ENCODE data around the gene CMSS1.

CMSS1 gene

GRCh38 chr3:100042166-100042981, 224.7 kb downstream of the CMSS1 start:
- H3K36me3 ChIP-seq, result no peaks in the 10 kb centered on the region
- TF ChIP-seq CTCF (IDR thresholded peaks at IDR 0.05; ENCODE audit: low read depth, low read length), result no peak
- H3K4me1 ChIP-seq, result peaks cover 11% of the 10 kb centered on the region
- H3K27me3 ChIP-seq, result no peaks in the 10 kb centered on the region
- H3K9me3 ChIP-seq, result no peaks in the 10 kb centered on the region
- no peak for DNase-seq
- H3K4me3 ChIP-seq (ENCODE audit: low read depth, low read length), result no peak overlapping the region

- no peaks in the 10 kb centered on the region for H3K36me3 ChIP-seq
- no peak for TF ChIP-seq CTCF (IDR thresholded peaks at IDR 0.05; ENCODE audit: low read depth, low read length)
- peaks cover 11% of the 10 kb centered on the region for H3K4me1 ChIP-seq
- no peak overlapping the region for H3K4me3 ChIP-seq (ENCODE audit: low read depth, low read length)
- DNase-seq, result no peak
- H3K27me3 ChIP-seq, result no peaks in the 10 kb centered on the region
- no peaks in the 10 kb centered on the region for H3K9me3 ChIP-seq
Measured at GRCh38 chr3:100043271-100043670, 225.6 kb downstream of the CMSS1 start.

- DNase-seq, result no peak
- Histone ChIP-seq H3K4me1 (peaks cover 11% of the 10 kb centered on the region), H3K36me3 (no peaks in the 10 kb centered on the region), H3K27me3 (no peaks in the 10 kb centered on the region), H3K4me3 (ENCODE audit: low read depth, low read length) (no peak overlapping the region), H3K9me3 (no peaks in the 10 kb centered on the region)
- no peak for TF ChIP-seq CTCF (IDR thresholded peaks at IDR 0.05; ENCODE audit: low read depth, low read length)
Measured at GRCh38 chr3:100044369-100044768, 226.7 kb downstream of the CMSS1 start.

GRCh38 chr3:100045696-100046095, 228.0 kb downstream of the CMSS1 start:
- TF ChIP-seq CTCF (IDR thresholded peaks at IDR 0.05; ENCODE audit: low read depth, low read length), result no peak
- H3K36me3 ChIP-seq, result no peaks in the 10 kb centered on the region
- H3K27me3 ChIP-seq, result no peaks in the 10 kb centered on the region
- H3K4me1 ChIP-seq, result peaks cover 8% of the 10 kb centered on the region
- H3K4me3 ChIP-seq (ENCODE audit: low read depth, low read length), result no peak overlapping the region
- DNase-seq, result no peak
- no peaks in the 10 kb centered on the region for H3K9me3 ChIP-seq

GRCh38 chr3:100046986-100047385, 229.3 kb downstream of the CMSS1 start:
- DNase-seq, result no peak
- no peak overlapping the region for H3K4me3 ChIP-seq (ENCODE audit: low read depth, low read length)
- no peaks in the 10 kb centered on the region for H3K9me3 ChIP-seq
- no peaks in the 10 kb centered on the region for H3K27me3 ChIP-seq
- H3K4me1 ChIP-seq, result peaks cover 8% of the 10 kb centered on the region
- H3K36me3 ChIP-seq, result no peaks in the 10 kb centered on the region
- TF ChIP-seq CTCF (IDR thresholded peaks at IDR 0.05; ENCODE audit: low read depth, low read length), result no peak

- no peak for TF ChIP-seq CTCF (IDR thresholded peaks at IDR 0.05; ENCODE audit: low read depth, low read length)
- no peaks in the 10 kb centered on the region for H3K27me3 ChIP-seq
- H3K36me3 ChIP-seq, result no peaks in the 10 kb centered on the region
- H3K9me3 ChIP-seq, result no peaks in the 10 kb centered on the region
- peaks cover 3% of the 10 kb centered on the region for H3K4me1 ChIP-seq
- DNase-seq, result no peak
- no peak overlapping the region for H3K4me3 ChIP-seq (ENCODE audit: low read depth, low read length)
Measured at GRCh38 chr3:100047455-100048141, 229.9 kb downstream of the CMSS1 start.
